Pancreas (tissue), 10 donors: ENCODE data around the gene DMKN. TPM values are rescaled to one million over a fixed set of nuclear protein-coding genes. Genes with fewer than 3 reads are reported as not detected.
A peak's percentile ranks its signal among the peaks of the same experiment; 100 is the strongest.

Experiments
- ATAC-seq, 4 donors: fragments of 200-7000 bp; cut with Tn5 transposase; one replicate each; pipeline versions ENCODE4 v1.8.0 to v1.9.1; 2020; ENCODE audit warnings: mild to moderate bottlenecking in 4 of 4, moderate library complexity in 4 of 4
- DNase-seq, 6 donors: peaks; one replicate each; pipeline ENCODE4 v3.0.0-alpha.2; 2020
- FAIRE-seq: peaks from 2 replicates; lab custom pipeline; 2012; peaks lifted over from hg19 to GRCh38; lab: Jason Lieb, UNC
- H3K27ac ChIP-seq, 4 donors: fragments of 200-600 bp; sonication (generic); 1 replicate in 3 of 4; 2 replicates in 1 of 4; pipeline versions ENCODE4 v1.5.0 to v1.8.0; 2020
- H3K27me3 ChIP-seq, 4 donors: fragments of 200-600 bp; one replicate each; pipeline ENCODE4 v1.8.0; 2021
- H3K36me3 ChIP-seq, 3 donors: fragments of 200-600 bp; sonication (generic) in 1 of 3; one replicate each; pipeline versions ENCODE4 v1.5.0 to v1.8.0; 2020 to 2021
- H3K4me1 ChIP-seq, 3 donors: fragments of 200-600 bp; one replicate each; pipeline ENCODE4 v1.8.0; 2021
- H3K4me3 ChIP-seq, 4 donors: fragments of 200-600 bp; sonication (generic) in 2 of 4; one replicate each; pipeline versions ENCODE4 v1.5.0 to v1.8.0; 2020 to 2021
- H3K9me3 ChIP-seq, 4 donors: fragments of 200-600 bp; one replicate each; pipeline ENCODE4 v1.8.0; 2021
- CTCF ChIP-seq, 4 donors: fragments of 200-600 bp; sonication (generic) in 3 of 4; IDR thresholded peaks; one replicate each; pipeline versions ENCODE4 v1.5.0 to v1.8.0; 2021; ENCODE audit warnings: antibody characterized with exemption in 4 of 4
- whole genome bisulfite sequencing, 2 donors: extraction: QIAGEN DNeasy Blood & Tissue Kit; methylation state at CpG; one replicate each; pipeline ENCODE4 v1.1.7; 2013; 5-methylcytosine and 5-hydroxymethylcytosine counted together
- intact Hi-C, 3 donors: fragments of 100-400 bp; cut with DNase I; formaldehyde crosslinking; loops; one replicate each; pipeline versions ENCODE4 v1.11.1 to v1.14.2; 2022
- polyA plus RNA-seq, 2 donors: library from polyadenylated mRNA; stranded (reverse); fragments of 200-250 nt; gene quantifications; one replicate each; pipeline ENCODE4 v1.2.3, GENCODE V29; 2013
- total RNA-seq, 6 donors: library from RNA; stranded (reverse); fragmentation: NEBNext Ultra II Directional in 4 of 6; extraction: Animal tissue kit (Norgen Biotek cat#: 25700) in 4 of 6; gene quantifications; one replicate each; pipeline versions ENCODE4 v1.2.1 to v1.2.4, GENCODE V29; 2021 to 2023
- donor health status: healthy with polysubstance abuse.
- donor health status: DM: no; HTN: no; CAD: no; lungs with moderate emphysema.
- donor health status: DM: no; HTN: no; CAD: no.
- donor health status: control.
- donor health status: control.
- donor health status: Bipolar disorder and iron deficiency.
- donor health status: DM: yes; HTN: yes; CAD: no.
- donor health status: DM: no; HTN: no; CAD: no.
- donor health status: DM: no; HTN: no; CAD: no.
- donor health status: DM: yes; HTN: yes; CAD: no.

Gene DMKN
- total and polyA plus RNA-seq, 8 donors, result 48.5 to 197 (median 62.4) TPM

GRCh38 chr19:35449359-35450043 lies 63.9 kb downstream of the DMKN start:
- H3K27me3 ChIP-seq, result no peaks in the 10 kb centered on the region
- no peak for TF ChIP-seq CTCF (IDR thresholded peaks at IDR 0.05)
- peaks cover 0 to 7% (median 0%) of the 10 kb centered on the region in 3 donors for H3K4me1 ChIP-seq
- DNase-seq (no peak), ATAC-seq (peak; percentile 58 to 79 (median 76)), FAIRE-seq (no peak)
- intact Hi-C loops, result no loop called here
- H3K36me3 ChIP-seq, result no peaks in the 10 kb centered on the region
- whole genome bisulfite sequencing, 2 donors, result 36 to 37% methylated on average over 25 to 27 of the region's 27 CpGs
- H3K27ac ChIP-seq, result peak overlapping the region in 1 of 4 donors; percentile 22
- H3K4me3 ChIP-seq, result no peak overlapping the region
- H3K9me3 ChIP-seq, result no peaks in the 10 kb centered on the region

- WGBS, 2 donors, result 87 to 91% methylated on average over 12 of the region's 12 CpGs
- Histone ChIP-seq H3K4me3 (no peak within 1 kb of the TSS), H3K4me1 (peaks cover 0 to 7% (median 0%) of the 10 kb centered on the region in 3 donors), H3K27ac (peak within 1 kb of the TSS in 1 of 4 donors; percentile 22), H3K27me3 (no peaks in the 10 kb centered on the region), H3K36me3 (no peaks in the 10 kb centered on the region), H3K9me3 (no peaks in the 10 kb centered on the region)
- intact Hi-C loops, result no loop called here
- ATAC-seq, result no peak
- no peak for FAIRE-seq
- no peak for TF ChIP-seq CTCF (IDR thresholded peaks at IDR 0.05)
- DNase-seq, result no peak
Measured at GRCh38 chr19:35447606-35448469, 65.6 kb downstream of the DMKN start, which contains the start of gene FFAR2. FFAR2 (plus strand) TSS chr19:35448257; CDS start chr19:35449715, 1,458 bp downstream.

Other genes starting within 250 kb of the DMKN start
- gene USF2, start 244.7 kb downstream of the DMKN start, total RNA-seq, result 10 to 100 TPM; 46.4 to 84.9 (median 59.8) TPM
- gene USF2, start 244.7 kb downstream of the DMKN start, polyA plus RNA-seq, result 100 to 1,000 TPM; 106 to 112 TPM
- 10 to 100 TPM in 1 of 6 donors, 1 to 10 TPM in 4, under 1 TPM in 1; 0.69 to 10.2 (median 2.2) TPM for gene HAMP, start 231.1 kb downstream of the DMKN start, total RNA-seq
- gene HAMP, start 231.1 kb downstream of the DMKN start, polyA plus RNA-seq, result 100 to 1,000 TPM in 1 of 2 donors, 10 to 100 TPM in 1; 24.5 to 138 TPM
- under 1 TPM in 1 of 6 donors, not detected in 5; 0.17 TPM for gene MAG, start 221.5 kb downstream of the DMKN start, total RNA-seq
- under 1 TPM in 1 of 2 donors, not detected in 1; 0.47 TPM for gene MAG, start 221.5 kb downstream of the DMKN start, polyA plus RNA-seq
- 1 to 10 TPM in 2 of 6 donors, under 1 TPM in 4; 0.32 to 2.1 (median 0.94) TPM for gene CD22, start 184.5 kb downstream of the DMKN start, total RNA-seq
- gene CD22, start 184.5 kb downstream of the DMKN start, polyA plus RNA-seq, result under 1 TPM; 0.38 to 0.49 TPM
- gene FFAR1, start 165.7 kb downstream of the DMKN start, total RNA-seq, result 1 to 10 TPM in 4 of 6 donors, under 1 TPM in 2; 0.60 to 3.5 (median 1.8) TPM
- gene FFAR1, start 165.7 kb downstream of the DMKN start, polyA plus RNA-seq, result 10 to 100 TPM in 1 of 2 donors, 1 to 10 TPM in 1; 3.6 to 30.1 TPM
- under 1 TPM in 5 of 6 donors, not detected in 1; 0.09 to 0.37 (median 0.26) TPM for gene FFAR3, start 155.2 kb downstream of the DMKN start, total RNA-seq
- 1 to 10 TPM; 1.5 to 2.7 TPM for gene FFAR3, start 155.2 kb downstream of the DMKN start, polyA plus RNA-seq
- under 1 TPM in 2 of 6 donors, not detected in 4; 0.12 to 0.16 TPM for gene GPR42, start 142.6 kb downstream of the DMKN start, total RNA-seq
- under 1 TPM in 1 of 2 donors, not detected in 1; 0.52 TPM for gene GPR42, start 142.6 kb downstream of the DMKN start, polyA plus RNA-seq
- gene FFAR2, start 65.4 kb downstream of the DMKN start, total RNA-seq, result under 1 TPM in 4 of 6 donors, not detected in 2; 0.20 to 0.95 (median 0.35) TPM
- 1 to 10 TPM in 1 of 2 donors, under 1 TPM in 1; 0.30 to 2.5 TPM for gene FFAR2, start 65.4 kb downstream of the DMKN start, polyA plus RNA-seq
- gene KRTDAP, start 23.2 kb downstream of the DMKN start, total RNA-seq, result 1 to 10 TPM in 1 of 6 donors, under 1 TPM in 1, not detected in 4; 0.35 to 1.1 TPM
- 1 to 10 TPM; 1.4 to 2.0 TPM for gene KRTDAP, start 23.2 kb downstream of the DMKN start, polyA plus RNA-seq
- gene SBSN, start 14.7 kb upstream of the DMKN start, total RNA-seq, result not detected
- gene SBSN, start 14.7 kb upstream of the DMKN start, polyA plus RNA-seq, result under 1 TPM; 0.15 to 0.16 TPM
- not detected for gene GAPDHS, start 19.8 kb upstream of the DMKN start, total RNA-seq
- gene GAPDHS, start 19.8 kb upstream of the DMKN start, polyA plus RNA-seq, result not detected
- gene TMEM147, start 32.0 kb upstream of the DMKN start, total RNA-seq, result 10 to 100 TPM; 44.3 to 63.9 (median 51.5) TPM
- 10 to 100 TPM; 70.2 to 91.1 TPM for gene TMEM147, start 32.0 kb upstream of the DMKN start, polyA plus RNA-seq
- 1 to 10 TPM in 4 of 6 donors, under 1 TPM in 2; 0.28 to 3.0 (median 2.0) TPM for gene ATP4A, start 50.0 kb upstream of the DMKN start, total RNA-seq
- 10 to 100 TPM in 1 of 2 donors, 1 to 10 TPM in 1; 6.0 to 10.8 TPM for gene ATP4A, start 50.0 kb upstream of the DMKN start, polyA plus RNA-seq
- gene PMIS2, start 72.5 kb upstream of the DMKN start, total RNA-seq, result not detected
- gene PMIS2, start 72.5 kb upstream of the DMKN start, polyA plus RNA-seq, result not detected
- gene HAUS5, start 99.1 kb upstream of the DMKN start, total RNA-seq, result 10 to 100 TPM in 1 of 6 donors, 1 to 10 TPM in 5; 5.6 to 10.6 (median 6.5) TPM
- 10 to 100 TPM; 22.1 to 22.5 TPM for gene HAUS5, start 99.1 kb upstream of the DMKN start, polyA plus RNA-seq
- 10 to 100 TPM; 18.2 to 34.0 (median 28.3) TPM for gene RBM42, start 115.4 kb upstream of the DMKN start, total RNA-seq
- 10 to 100 TPM; 38.1 to 38.6 TPM for gene RBM42, start 115.4 kb upstream of the DMKN start, polyA plus RNA-seq
- 1 to 10 TPM in 3 of 6 donors, under 1 TPM in 3; 0.32 to 1.5 (median 0.99) TPM for gene ETV2, start 128.1 kb upstream of the DMKN start, total RNA-seq
- 1 to 10 TPM; 1.5 to 4.1 TPM for gene ETV2, start 128.1 kb upstream of the DMKN start, polyA plus RNA-seq
- gene COX6B1, start 134.7 kb upstream of the DMKN start, total RNA-seq, result 100 to 1,000 TPM; 119 to 164 (median 147) TPM
- gene COX6B1, start 134.7 kb upstream of the DMKN start, polyA plus RNA-seq, result 100 to 1,000 TPM; 328 to 491 TPM
- gene UPK1A, start 152.9 kb upstream of the DMKN start, total RNA-seq, result not detected
- under 1 TPM in 1 of 2 donors, not detected in 1; 0.16 TPM for gene UPK1A, start 152.9 kb upstream of the DMKN start, polyA plus RNA-seq
- gene ZBTB32, start 190.9 kb upstream of the DMKN start, total RNA-seq, result under 1 TPM in 1 of 6 donors, not detected in 5; 0.13 TPM
- gene ZBTB32, start 190.9 kb upstream of the DMKN start, polyA plus RNA-seq, result under 1 TPM in 1 of 2 donors, not detected in 1; 0.14 TPM
- 10 to 100 TPM; 16.7 to 28.4 (median 23.8) TPM for gene KMT2B, start 204.4 kb upstream of the DMKN start, total RNA-seq
- 10 to 100 TPM; 56.0 to 59.9 TPM for gene KMT2B, start 204.4 kb upstream of the DMKN start, polyA plus RNA-seq
- gene IGFLR1, start 228.8 kb upstream of the DMKN start, total RNA-seq, result 1 to 10 TPM; 1.3 to 9.4 (median 6.4) TPM
- gene IGFLR1, start 228.8 kb upstream of the DMKN start, polyA plus RNA-seq, result 10 to 100 TPM in 1 of 2 donors, 1 to 10 TPM in 1; 7.4 to 17.3 TPM
- 10 to 100 TPM in 5 of 6 donors, 1 to 10 TPM in 1; 9.7 to 14.3 (median 11.7) TPM for gene U2AF1L4, start 231.8 kb upstream of the DMKN start, total RNA-seq
- 100 to 1,000 TPM in 1 of 2 donors, 10 to 100 TPM in 1; 62.7 to 124 TPM for gene U2AF1L4, start 231.8 kb upstream of the DMKN start, polyA plus RNA-seq
- 10 to 100 TPM; 26.7 to 38.2 (median 35.1) TPM for gene PSENEN, start 232.0 kb upstream of the DMKN start, total RNA-seq
- gene PSENEN, start 232.0 kb upstream of the DMKN start, polyA plus RNA-seq, result 10 to 100 TPM; 53.5 to 64.6 TPM
- gene LIN37, start 234.9 kb upstream of the DMKN start, total RNA-seq, result 1 to 10 TPM; 1.7 to 5.5 (median 3.7) TPM
- gene LIN37, start 234.9 kb upstream of the DMKN start, polyA plus RNA-seq, result 10 to 100 TPM; 41.2 to 44.0 TPM
- gene HSPB6, start 243.4 kb upstream of the DMKN start, total RNA-seq, result 10 to 100 TPM in 3 of 6 donors, 1 to 10 TPM in 3; 3.4 to 16.4 (median 11.7) TPM
- 10 to 100 TPM; 42.2 to 59.8 TPM for gene HSPB6, start 243.4 kb upstream of the DMKN start, polyA plus RNA-seq
- gene PROSER3, start 244.5 kb upstream of the DMKN start, total RNA-seq, result 1 to 10 TPM; 7.2 to 9.9 (median 8.6) TPM
- gene PROSER3, start 244.5 kb upstream of the DMKN start, polyA plus RNA-seq, result 10 to 100 TPM in 1 of 2 donors, 1 to 10 TPM in 1; 7.8 to 19.6 TPM